Activated naive CD4-positive, alpha-beta T cell treated with anti-CD3 and anti-CD28 coated beads, Interleukin-2, amount 10 ng/mL, durations not matched to agents 7 days and 5 days (primary cell): ENCODE data around the gene MOB3C.

Source experiments
- CTCF ChIA-PET: fragments of 350-600 bp; sonication (Branson Sonifier 250); formaldehyde crosslinking; loops from one replicate; lab custom pipeline; 2021; ENCODE audit warnings: antibody characterized with exemption; lab: Charles Lee
- DNase-seq: peaks from one replicate; pipeline ENCODE4 v3.0.0-alpha.2; 2020
- H3K27ac Mint-ChIP-seq: one replicate; pipeline ENCODE4 v1.8.0; 2021; ENCODE audit warnings: mild to moderate bottlenecking, moderate library complexity, mixed read lengths
- H3K27me3 Mint-ChIP-seq: one replicate; pipeline ENCODE4 v1.8.0; 2021; ENCODE audit warnings: mild to moderate bottlenecking, mixed read lengths
- H3K36me3 Mint-ChIP-seq: one replicate; pipeline ENCODE4 v1.8.0; 2021; ENCODE audit warnings: mixed read lengths
- H3K4me1 Mint-ChIP-seq: one replicate; pipeline ENCODE4 v1.8.0; 2021; ENCODE audit warnings: mixed read lengths
- H3K4me3 Mint-ChIP-seq: one replicate; pipeline ENCODE4 v1.8.0; 2021; ENCODE audit warnings: mild to moderate bottlenecking, moderate library complexity, mixed read lengths
- H3K9me3 Mint-ChIP-seq: one replicate; pipeline ENCODE4 v1.8.0; 2021; ENCODE audit warnings: mixed read lengths

The MOB3C gene

DNA sequence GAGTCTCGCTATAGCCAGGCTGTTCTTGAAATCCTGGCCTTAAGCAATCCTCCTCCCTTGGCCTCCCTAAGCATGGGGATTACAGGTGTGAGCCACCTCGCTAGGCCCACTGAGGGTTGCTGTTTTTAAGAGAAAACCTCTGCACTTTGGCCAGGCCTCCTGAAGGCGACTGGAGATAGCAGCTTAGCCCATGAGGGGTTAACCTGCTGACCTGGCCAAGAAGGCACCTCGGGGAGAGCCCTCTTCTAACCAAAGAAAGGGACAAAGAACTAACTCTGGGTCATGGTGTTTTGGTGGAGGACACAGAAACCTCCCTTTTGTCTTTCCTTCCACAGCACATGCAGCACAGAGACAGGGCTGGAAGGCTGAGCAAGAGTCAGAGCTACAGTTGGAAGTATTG is 47.5 kb downstream of the MOB3C start:
- DNase-seq: no peak
- no peaks in the 10 kb centered on the region for H3K27me3 Mint-ChIP-seq

DNA sequence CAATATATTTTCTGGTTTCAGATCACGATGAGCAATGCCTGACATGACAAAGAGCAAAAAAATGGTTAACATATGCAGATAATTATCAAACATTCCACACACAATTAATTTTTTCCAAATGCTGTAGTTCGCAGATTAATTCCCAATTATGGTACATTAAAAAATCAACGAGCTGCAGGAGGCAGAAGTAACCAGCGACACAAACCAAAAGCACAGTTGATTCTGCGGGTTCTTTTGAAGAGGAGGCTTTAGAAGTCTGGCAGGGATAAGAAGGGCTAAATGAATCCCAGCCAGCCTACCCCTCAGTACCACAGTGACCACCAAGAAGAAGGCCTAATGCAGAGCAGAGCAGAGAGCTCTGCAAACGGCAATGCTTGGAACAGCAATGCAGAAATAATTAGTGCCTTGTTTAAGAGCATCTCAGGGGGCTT is 48.1 kb downstream of the MOB3C start:
- H3K4me3 Mint-ChIP-seq: no peak overlapping the region
- H3K9me3 Mint-ChIP-seq: no peaks in the 10 kb centered on the region
- H3K27me3 Mint-ChIP-seq: no peaks in the 10 kb centered on the region
- CTCF ChIA-PET: no interaction called here
- H3K4me1 Mint-ChIP-seq: peaks cover 6% of the 10 kb centered on the region
- no peak overlapping the region for H3K27ac Mint-ChIP-seq
- DNase-seq: no peak
- peaks cover 38% of the 10 kb centered on the region for H3K36me3 Mint-ChIP-seq

More for the DNA sequence above, 47.5 kb downstream of the MOB3C start:
- H3K4me3 Mint-ChIP-seq: no peak overlapping the region
- CTCF ChIA-PET: no interaction called here
- peaks cover 8% of the 10 kb centered on the region for H3K4me1 Mint-ChIP-seq
- no peaks in the 10 kb centered on the region for H3K9me3 Mint-ChIP-seq
- no peak overlapping the region for H3K27ac Mint-ChIP-seq
- H3K36me3 Mint-ChIP-seq: peaks cover 39% of the 10 kb centered on the region

DNA sequence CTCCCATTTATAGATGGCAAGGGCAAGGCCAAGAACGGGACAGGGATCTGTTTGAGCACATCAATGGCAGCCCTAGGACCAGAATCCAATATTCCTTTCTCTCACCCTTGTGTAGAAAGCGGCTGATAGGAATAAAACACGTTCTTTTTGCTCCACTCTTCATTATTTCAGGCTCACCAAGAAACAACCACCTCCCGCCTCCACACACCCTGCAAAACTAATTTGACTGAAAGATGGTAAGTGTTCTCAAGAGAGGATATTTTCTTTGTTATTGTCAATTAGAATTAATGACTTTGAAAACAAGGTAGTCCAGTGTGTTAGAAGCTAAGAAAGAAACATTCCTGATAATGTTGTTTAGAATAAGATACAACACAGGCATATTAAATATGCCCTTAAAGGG is 53.3 kb downstream of the MOB3C start:
- CTCF ChIA-PET: no interaction called here
- Mint-ChIP-seq H3K27me3 (no peaks in the 10 kb centered on the region), H3K4me3 (no peak overlapping the region), H3K9me3 (no peaks in the 10 kb centered on the region), H3K36me3 (peaks cover 27% of the 10 kb centered on the region), H3K27ac (no peak overlapping the region), H3K4me1 (no peaks in the 10 kb centered on the region)
- DNase-seq: no peak

DNA sequence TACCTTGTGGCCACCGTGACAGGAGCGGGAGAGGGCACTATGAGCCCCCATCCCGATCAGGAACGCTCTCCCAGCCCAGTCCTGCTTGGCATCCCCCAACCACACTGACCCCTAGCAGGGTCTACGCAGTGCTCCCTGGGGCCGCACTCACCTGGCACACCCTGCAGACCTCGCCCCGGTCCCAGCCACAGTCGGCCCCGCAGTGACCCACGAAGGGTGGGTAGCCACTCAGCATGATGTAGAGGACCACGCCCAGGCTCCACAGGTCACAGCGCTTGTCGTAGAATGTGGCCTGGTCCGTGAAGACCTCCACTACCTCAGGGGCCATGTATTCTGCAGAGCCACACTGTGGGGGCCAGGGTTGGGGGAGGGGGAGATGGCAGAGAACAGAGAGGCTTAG is 54.1 kb downstream of the MOB3C start:
- H3K36me3 Mint-ChIP-seq: peaks cover 28% of the 10 kb centered on the region
- H3K9me3 Mint-ChIP-seq: no peaks in the 10 kb centered on the region
- no peak overlapping the region for H3K4me3 Mint-ChIP-seq
- H3K27ac Mint-ChIP-seq: no peak overlapping the region
- CTCF ChIA-PET: no interaction called here
- no peaks in the 10 kb centered on the region for H3K27me3 Mint-ChIP-seq
- H3K4me1 Mint-ChIP-seq: no peaks in the 10 kb centered on the region
- no peak for DNase-seq

DNA sequence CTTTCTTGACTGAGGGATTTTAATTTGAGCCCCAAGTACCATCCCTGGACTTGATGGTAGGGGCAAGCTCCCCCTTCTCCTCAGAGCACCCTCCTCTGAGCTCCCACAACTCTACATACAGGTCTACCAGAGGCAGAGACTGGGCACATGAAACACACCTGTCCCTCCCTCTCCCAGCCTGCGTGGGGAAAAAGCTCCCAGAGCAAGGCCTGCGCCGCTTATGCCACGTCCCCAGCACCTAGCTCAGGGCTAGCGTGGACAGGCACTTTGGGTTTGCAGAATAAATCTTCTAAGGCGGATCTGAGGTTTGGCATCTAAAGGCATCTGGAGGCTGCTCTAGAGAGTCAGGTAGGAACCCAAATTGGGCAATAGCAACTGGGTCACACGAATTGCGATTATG is 57.6 kb downstream of the MOB3C start:
- CTCF ChIA-PET: interaction anchor here (1.2 to 3.4 kb wide), 2 partner anchors 11 to 166 kb away, joined by 4 to 18 read pairs; no protein-coding TSS in a partner anchor
- no peak for DNase-seq
- H3K27me3 Mint-ChIP-seq: no peaks in the 10 kb centered on the region
- H3K9me3 Mint-ChIP-seq: no peaks in the 10 kb centered on the region
- no peak overlapping the region for H3K4me3 Mint-ChIP-seq
- H3K36me3 Mint-ChIP-seq: peaks cover 10% of the 10 kb centered on the region
- H3K27ac Mint-ChIP-seq: no peak overlapping the region
- no peaks in the 10 kb centered on the region for H3K4me1 Mint-ChIP-seq

DNA sequence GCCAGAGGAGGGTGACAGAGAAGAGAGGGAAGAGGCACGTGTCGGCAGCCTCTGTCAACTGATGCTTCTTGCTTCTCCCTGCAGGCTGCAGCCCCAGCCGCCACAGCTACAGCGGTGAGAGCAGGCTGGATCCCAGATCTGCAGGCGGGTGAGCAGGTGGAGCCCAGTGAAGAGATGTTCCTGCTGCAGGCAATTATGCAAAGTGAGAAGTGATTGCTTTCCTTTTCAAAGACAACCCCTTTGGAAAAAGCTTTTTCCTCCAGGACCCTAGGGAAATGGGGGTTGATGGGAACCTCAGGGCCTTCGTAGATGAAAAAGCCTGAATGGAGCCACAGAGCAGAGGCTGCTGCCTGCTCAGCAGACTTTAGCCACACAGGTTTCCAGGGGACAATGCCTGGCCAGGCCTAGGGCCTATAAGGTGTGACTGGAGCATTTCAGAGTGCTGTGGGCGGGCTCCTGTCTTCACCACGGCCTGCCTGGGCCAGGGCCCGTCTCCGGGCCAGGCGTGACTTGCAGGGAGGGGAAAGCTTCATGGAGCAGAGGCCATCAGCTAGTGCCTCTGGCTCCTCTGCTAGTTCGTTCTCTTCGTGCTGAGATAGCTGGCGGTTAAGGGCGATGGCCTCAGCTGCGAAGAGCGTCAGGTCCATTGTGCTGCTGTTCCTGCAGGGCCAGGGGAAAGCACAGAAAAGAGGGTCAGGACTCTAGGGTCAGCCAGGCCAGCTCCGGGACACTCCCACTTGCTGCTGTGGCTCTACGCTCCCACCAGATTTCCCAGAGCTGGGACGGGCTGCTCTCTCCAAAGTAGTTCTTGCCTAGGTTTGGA is 58.3 kb downstream of the MOB3C start:
- H3K36me3 Mint-ChIP-seq: peaks cover 10% of the 10 kb centered on the region
- no peak for DNase-seq
- H3K27ac Mint-ChIP-seq: peak overlapping the region; percentile 19
- no peaks in the 10 kb centered on the region for H3K4me1 Mint-ChIP-seq
- CTCF ChIA-PET: interaction anchor here (3.4 kb wide), 1 partner anchor 10 kb away, joined by 18 read pairs; no protein-coding TSS in a partner anchor
- peaks cover 3% of the 10 kb centered on the region for H3K27me3 Mint-ChIP-seq
- no peak overlapping the region for H3K4me3 Mint-ChIP-seq
- H3K9me3 Mint-ChIP-seq: no peaks in the 10 kb centered on the region
